Cerebellar cortex (tissue), 1 donor: Measurements from ENCODE around the gene FBXO7.

Experiments used
- DNase-seq: peaks from one replicate; pipeline ENCODE4 v3.0.0-alpha.2; 2015; ENCODE audit warnings: low spot score

Gene FBXO7

GRCh38 chr22:32531931-32532819 is 57.6 kb downstream of the FBXO7 start:
- DNase-seq: no peak

- DNase-seq: no peak
Measured at GRCh38 chr22:32532820-32533128, 58.2 kb downstream of the FBXO7 start.

DNA sequence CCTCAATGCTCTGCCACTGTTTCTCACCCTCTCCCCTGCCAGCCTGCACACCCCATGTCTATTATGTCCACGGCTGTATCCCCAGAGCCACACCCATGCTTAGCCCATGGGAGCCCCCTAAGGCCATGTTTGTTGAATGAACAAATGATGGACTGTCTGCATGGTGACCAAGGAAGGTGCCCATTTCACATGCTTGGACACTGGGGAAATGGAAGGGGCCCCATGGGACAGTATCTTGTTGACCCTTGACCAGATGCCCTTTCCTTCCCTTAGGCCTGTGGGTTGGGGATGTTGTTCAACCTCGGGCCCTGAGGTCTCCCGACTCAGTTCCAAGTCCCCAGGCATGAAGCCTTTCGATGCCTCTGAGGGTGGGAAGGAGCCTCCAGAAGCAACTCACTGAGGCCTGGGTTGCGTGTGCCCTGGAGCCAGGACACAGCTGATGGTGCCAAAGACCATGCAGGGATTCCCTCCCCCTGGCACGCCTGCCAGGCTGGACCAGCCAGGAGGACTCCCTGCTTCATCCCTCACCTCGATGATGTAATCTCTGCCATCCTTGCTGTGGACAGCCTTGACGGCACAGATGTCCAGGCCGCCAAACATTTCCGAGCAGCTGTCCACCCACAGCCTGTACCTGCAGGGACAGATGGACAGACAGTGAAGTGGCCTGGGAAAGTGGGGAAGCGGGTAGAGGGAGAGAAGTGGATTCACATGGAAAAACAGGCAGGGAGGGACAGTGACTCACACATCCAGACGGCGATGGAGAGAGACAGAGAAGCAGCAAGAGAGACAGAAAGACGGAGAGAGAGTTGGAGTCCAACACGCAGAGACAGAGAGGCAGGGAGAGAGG is 58.9 kb downstream of the FBXO7 start:
- DNase-seq: peak; percentile 4

DNA sequence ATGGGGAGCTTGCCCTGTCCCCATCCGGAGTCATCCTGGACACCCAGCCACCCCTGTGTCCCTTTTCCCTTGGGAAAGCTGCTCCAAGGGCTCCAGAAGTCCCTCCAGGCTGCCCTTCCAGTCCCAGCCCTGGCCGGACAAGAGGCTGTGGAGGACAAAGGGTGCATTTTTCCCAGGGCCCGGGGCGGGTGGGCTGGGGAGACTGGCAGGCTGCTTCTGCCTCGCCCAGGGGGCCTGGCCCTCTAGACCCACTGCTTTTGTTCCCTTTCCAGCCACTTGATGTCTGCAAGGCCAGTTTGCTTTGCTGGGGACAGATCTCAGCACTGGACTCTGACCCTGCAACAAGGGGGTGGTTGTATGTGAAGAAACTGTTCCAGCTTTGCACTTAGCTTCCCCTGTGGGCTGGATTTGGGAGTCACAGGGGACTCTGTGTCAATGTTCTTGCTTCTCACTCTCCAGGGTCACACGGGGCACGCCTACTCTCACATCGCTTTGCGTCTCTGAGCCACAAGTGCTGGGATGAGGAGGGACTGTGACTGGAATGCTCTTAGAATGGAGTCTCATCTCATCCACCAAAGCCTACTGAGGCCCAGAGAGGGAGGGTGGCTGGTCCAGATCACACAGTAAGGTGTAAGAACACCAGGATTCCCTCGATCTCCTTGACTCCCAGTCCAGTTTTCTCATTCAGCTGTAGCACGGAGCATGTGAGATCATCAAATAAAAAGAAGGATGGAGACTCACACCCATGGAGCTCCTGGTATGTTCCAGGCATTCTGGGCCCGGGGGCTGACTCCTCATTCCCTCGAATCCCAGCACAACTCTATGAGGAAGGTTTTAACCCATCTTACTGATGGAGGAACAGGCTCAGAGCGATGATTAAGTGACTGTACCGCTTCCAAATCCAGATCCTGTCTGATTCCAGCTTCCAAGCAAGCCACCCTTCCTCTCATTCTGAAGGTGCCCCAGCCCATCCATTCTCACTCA is 59.9 kb downstream of the FBXO7 start:
- DNase-seq: no peak

DNA sequence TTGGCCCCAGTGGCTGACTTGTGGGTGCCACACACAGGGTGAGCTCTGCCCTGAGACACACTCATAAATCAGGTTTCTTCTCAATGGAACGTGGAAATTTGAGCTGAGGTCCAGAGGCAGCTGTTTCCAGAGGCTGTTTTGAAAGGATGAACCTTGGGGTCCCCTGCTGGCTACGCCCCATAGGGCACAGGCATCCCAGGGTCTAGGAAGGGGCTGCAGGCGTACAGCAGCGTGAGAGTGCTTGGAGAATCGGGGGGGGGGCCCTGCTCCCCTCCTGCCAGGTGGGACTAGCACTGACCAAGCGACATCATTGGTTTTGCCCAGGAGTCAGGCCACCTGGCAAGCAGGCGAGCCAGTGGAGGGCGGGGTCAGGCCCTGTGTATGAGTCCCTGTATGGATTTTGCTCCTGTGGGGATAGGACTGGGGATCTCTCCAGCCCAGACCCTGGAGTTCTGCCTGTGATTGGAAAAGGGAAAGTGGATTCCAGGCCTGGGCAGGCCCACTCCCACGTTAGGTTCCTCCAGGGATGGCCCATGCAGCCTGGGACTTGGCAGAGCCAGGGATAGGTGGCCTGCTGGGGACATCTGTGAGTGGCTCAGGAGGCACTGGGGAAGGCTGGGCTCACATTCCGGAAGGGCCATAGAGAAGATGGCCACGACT is 61.0 kb downstream of the FBXO7 start:
- DNase-seq: no peak

GRCh38 chr22:32536352-32536751 is 61.7 kb downstream of the FBXO7 start:
- DNase-seq: no peak

- DNase-seq: no peak
Measured at GRCh38 chr22:32538521-32538920, 63.9 kb downstream of the FBXO7 start.

- no peak for DNase-seq
Measured at GRCh38 chr22:32539631-32540421, 65.2 kb downstream of the FBXO7 start.

DNA sequence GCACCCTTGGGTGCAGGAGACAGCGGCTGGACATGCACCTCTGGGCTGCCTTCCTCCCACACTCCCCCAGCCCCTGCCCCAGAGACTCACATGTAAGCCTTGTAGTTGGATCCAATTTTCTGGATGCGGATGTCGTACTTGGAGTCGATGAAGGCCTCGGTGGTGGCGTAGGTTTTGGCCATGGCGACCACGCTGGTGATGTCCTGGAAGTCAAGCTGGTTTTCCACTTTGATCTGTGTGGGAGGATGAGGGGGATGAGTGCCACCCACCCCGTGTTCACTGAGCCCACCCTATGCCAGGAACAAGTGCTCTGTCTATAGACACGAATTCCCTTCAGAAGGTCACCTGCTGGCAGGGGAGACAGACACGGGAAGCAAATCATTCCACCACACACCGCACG is 66.9 kb downstream of the FBXO7 start:
- no peak for DNase-seq

DNA sequence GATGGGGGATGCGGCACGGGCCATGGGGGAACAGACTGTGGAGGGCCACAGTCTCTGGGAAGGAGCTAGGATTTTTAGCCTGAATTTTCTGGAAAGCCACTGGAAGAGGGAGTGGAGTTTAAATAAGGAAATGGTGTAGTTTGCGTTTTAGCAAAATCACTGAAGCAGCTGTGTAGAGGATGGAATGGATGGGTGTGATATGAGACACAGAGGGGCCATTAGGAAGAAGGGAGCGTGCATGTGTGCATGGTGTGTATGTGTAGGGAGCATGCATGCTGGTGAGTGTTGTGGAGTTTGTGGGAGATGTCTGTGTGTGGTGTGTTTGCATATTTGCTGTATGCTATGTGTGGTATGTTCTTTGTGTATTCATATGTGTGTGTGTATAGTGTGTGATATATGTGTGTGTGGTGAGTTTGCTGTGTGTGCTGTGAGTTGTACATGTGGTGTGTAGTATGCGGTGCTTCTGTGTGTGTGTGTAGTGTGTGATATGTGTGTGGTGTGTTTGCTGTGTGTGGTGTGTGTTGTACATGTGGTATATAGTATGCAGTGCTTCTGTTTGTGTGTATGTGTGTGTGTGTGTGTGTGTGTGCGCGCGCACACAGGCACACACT is 67.6 kb downstream of the FBXO7 start:
- DNase-seq: no peak

DNA sequence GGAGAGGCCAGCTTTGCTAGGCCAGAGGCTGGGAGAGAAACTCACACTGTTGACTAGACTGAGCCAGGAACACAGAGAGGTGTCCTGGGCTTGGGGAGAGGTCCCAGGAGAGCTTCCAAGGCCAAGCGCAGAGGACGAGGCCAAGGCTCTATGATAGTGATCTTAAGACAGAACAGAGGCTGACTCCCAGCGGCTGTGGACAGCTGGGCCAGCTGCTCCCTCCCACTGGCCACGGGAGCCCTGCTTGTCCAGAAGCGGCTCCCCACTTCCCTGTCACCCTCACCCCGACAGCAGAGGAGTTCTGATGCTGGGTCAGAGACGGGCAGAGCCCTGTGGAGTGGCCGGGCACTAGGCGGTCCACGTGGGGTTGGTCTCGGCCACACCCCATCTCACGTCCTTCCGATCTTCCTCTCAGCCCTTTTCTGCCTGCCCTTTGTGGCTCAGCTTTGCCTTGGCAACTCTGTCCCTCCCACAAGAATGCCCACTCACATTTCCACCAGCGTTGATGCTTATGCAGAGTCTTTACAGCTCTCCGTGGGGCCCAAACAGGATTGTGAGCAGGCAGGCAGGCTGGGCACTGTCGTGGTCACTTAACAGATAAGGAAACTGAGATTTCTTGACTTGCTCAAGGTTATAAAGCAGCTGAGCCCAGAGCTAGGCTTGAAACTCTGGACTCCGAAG is 68.2 kb downstream of the FBXO7 start:
- no peak for DNase-seq

- DNase-seq: no peak
Measured at GRCh38 chr22:32544953-32545558, 70.4 kb downstream of the FBXO7 start.

DNA sequence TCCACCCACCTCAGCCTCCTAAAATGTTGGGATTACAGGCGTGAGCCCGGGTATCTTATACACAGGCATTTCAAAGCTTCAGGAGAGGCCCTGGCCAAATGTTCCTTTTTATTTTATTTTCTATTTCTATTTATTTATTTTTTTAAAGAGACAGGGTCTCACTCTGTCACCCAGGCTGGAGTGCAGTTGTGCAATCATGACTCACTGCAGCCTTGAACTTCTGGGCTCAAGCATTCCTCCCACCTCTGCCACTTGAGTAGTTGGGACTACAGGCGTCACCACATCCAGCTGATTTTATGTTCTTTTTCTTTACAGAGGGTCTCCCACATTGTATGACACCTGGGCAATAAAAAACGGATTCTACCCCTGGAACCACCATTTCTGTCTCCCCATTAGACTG is 71.2 kb downstream of the FBXO7 start:
- no peak for DNase-seq

DNA sequence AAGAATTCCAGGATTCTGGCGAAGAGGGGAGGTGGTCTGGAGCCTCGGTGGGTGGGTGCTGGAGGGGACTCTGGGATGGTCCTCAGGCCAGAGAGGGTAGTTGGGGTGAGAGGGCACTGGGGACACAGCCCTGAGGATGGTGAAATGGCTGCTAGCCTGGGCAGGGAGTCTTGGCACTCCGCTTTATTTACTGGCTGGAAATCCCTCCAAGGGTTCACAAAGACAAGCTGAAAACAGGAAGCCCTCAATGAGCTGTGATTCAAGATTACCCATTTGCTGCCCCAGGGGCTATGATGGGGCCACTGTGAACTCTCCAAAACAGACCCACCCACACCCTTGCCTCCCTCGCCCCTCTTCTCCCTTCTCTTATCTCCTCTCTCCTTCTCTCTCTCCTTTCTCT is 71.9 kb downstream of the FBXO7 start:
- no peak for DNase-seq

- DNase-seq: no peak
Measured at GRCh38 chr22:32546935-32547334, 72.3 kb downstream of the FBXO7 start.

- no peak for DNase-seq
Measured at GRCh38 chr22:32548039-32548438, 73.4 kb downstream of the FBXO7 start.
